GM19452 (cell line): Measurements from ENCODE around the gene EPHX1.

Experiments used
- ATAC-seq: cut with Tn5 transposase; IDR thresholded peaks from one replicate; pipeline ENCODE4 v1.9.1; 2021; ENCODE audit not compliant: unreplicated experiment

The EPHX1 gene

DNA sequence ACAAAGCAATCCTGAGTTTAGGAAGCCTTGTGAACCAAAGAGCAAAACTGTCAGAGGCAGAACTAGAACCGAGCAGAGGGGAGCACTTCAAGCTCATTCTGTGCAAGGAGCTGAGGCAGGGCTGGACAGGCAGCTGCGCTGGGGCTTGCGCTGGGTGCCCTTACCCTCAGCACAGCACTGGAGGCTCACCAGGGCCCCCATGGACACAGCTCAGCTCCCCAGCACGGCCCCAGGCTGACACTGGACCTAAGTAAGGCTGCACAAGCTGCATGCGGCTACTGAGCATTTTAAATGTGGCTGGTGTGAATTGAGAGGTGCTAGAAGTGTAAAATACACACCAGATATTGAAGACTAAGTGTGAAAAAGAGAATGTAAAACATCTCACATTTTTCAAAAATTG, 50.2 kb downstream of the EPHX1 start:
- ATAC-seq: no peak

- no peak for ATAC-seq
These were observed 51.0 kb downstream of the EPHX1 start for GRCh38 chr1:225860876-225861441.

GRCh38 chr1:225861834-225862580, 52.1 kb downstream of the EPHX1 start:
- no peak for ATAC-seq

DNA sequence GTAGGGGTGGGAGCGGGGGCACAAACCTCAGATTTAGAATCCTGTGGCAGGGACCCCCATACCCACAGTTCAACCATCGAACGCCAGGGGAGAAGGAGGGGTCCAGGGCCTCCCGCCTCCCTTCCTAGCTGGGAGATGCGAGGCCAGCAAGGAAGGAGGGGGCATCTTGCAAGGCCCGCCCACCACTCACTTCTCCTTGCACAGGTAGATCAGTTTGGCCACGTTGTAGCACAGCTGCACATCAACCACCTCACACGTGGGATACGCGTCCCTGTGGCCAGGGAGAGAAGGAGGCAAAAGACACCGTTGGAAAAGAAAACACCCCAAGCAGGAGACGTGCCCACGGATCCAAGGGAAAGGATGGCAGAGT, 52.6 kb downstream of the EPHX1 start:
- no peak for ATAC-seq

- ATAC-seq: no peak
These were observed 53.2 kb downstream of the EPHX1 start for GRCh38 chr1:225863167-225863566.

DNA sequence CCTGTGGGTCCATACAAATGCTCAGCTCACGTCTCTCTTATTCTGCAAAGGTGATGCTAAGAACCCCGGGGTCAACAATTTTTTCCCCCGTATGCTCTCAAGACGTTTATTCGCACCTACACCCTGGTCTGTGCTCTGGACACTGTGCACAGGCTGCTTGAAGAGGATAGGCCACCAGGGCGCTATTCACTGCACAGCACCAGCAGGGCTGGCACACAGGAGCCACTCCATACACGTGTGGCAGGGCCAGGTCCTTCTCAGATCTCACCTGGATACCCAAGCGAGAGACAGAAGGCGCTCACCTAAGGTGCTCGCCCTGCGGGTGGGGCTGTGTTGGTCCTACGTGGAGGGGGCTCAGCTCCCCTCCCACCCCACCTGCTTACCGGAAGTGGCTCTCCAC, 55.6 kb downstream of the EPHX1 start:
- no peak for ATAC-seq

GRCh38 chr1:225866061-225866837, 56.3 kb downstream of the EPHX1 start:
- ATAC-seq: no peak

DNA sequence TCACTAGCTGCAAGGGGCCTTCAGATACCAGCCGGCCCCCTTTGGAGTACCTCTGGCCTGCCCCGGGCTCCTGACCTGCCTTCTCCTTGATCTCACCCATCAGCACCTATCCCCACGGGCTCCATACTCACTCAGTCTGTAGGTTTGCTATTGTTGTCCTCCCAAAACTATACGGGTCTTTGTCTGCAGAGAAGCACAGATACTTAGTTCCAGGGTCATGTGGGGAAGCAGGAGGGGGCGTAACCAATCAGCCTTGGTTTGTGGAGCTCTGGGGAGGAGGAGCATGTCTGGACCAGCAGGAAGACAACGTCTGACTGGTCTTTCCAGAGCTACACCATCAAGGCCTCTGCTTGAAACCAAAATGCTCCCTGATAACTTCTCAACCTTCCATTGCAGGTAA, 57.1 kb downstream of the EPHX1 start:
- no peak for ATAC-seq

DNA sequence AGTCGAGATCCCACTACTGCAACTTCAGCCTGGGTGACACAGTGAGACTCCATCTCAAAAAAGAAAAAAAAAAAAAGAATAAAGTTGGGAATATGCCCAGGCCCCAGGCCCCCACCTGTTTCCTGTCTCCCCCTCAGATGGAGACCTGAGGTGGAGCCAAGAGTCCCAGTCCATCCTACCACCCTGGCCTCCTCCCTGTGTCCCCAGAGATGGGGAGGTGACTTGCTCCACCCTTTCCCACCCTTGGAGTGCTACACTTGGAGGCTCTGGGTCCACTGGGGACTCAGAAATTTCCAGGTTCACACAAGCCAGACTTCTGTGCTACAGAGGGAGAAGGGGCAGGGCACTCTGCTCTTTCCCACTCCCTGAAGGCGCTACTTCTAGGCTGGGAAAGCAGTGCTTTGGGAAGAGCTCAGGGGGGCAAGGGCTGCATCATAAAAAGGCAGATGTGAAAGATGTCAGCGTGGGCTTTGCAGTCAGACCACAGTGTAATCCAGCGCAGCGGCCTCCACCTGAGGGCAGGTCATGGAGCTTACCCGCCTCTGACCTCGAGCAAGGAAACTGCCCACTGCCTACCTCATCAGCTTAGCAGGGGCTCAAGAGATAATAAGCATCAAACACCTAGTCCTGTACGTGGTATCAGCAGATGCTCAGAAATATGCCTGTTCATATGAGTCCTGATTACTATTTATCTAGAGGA, 58.9 kb downstream of the EPHX1 start:
- ATAC-seq: no peak

DNA sequence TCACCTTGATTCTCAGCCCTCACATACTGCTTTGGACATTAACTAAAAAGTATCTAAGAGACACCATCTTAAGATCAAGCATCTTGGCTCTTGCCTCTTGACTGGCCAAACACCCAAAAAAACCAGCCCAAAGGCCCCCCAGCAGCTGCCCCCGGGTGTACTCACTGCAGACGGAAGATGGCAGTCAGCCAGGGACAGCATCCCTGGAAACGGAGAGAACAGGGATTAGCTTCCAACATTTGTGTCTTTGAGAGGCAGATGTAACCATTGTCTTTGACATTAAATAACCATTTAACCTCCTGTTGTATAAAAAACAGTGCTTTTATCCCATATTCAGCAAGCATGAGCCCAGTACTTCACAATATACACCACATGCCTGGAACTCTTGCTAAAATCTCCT, 61.0 kb downstream of the EPHX1 start:
- ATAC-seq: no peak

DNA sequence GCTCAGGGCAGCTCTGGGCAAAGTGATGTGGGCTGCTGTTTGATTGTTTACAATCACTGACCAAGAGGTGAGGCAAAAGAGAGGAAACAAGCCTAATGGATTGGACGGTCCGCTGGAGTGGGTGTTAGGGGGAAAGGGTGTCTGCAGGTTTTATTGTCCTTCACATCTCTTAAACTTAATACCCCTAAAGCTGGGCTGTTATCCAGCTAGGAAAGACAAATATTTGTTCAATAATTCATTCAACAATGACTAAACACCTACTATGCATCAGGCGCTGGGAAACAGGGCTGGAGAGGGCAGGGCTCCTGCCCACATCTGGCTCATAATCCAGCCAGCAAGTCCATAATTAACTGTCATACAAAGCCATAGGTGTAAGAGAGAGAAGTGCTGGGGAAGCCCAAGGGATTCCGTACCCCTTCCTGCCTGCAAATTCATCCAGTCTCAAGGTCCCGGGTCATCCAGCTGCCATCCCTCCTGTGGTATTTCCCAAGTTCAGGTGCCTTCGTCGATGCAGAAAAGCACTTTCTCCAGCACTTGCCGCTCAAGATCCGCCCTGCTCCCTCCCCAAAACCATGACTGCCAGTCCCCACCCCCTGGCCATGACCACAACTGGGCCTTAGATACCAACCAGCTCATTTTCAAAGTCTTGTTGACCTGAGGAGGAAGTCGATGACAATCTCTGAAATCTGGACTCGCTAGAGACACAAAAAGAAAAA, 61.6 kb downstream of the EPHX1 start:
- ATAC-seq: no peak

- no peak for ATAC-seq
These were observed 62.1 kb downstream of the EPHX1 start for GRCh38 chr1:225872075-225872430.

DNA sequence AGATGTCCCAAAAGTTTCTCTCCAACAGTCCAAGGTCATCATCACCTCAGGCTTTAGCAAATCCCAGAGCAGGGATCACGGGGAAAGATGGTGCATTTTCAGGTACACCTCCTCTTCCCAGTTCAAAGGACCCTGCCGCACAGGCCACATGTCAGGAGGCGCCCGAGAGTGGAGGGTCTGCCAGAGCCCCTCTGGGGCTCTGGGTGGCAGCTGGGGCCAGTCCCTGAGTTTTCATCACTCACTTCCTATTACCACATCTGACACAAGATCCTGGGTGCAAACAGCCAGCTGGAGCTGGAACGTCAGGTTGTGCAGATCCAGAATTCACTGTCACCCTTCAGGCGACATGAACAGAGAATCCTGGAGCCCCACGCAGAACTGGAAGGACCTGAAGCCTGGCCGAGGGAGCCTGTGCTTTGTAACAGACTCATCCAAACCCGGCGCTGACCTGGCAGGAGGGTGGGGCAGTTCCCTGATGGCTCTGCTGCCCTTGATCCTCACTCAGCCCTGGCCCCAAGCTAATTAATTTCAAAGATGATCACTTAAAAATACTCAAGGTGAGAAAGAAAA, 63.4 kb downstream of the EPHX1 start:
- no peak for ATAC-seq

DNA sequence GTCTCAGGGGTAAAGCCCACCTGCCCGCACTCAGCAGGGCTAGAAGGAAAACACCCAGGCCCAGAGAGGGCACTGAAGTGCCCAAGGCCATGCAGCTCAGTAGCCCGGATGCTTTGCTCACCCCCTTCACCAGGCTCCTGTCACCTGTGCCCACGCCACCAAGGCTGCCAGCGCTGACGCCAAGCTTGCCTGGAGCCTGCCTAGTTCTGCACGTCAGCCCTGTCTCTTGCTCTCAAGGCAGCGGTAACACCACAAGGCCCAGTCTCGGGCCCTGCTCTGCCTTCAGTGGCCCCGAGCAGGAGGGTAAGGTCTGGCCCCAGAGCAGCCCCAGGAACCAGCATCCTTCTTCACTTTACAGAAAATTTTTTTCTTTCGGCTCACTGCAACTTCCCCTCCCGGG, 64.5 kb downstream of the EPHX1 start:
- no peak for ATAC-seq

- ATAC-seq: no peak
These were observed 65.3 kb downstream of the EPHX1 start for GRCh38 chr1:225875044-225875815.

GRCh38 chr1:225876900-225877510, 67.1 kb downstream of the EPHX1 start:
- no peak for ATAC-seq

DNA sequence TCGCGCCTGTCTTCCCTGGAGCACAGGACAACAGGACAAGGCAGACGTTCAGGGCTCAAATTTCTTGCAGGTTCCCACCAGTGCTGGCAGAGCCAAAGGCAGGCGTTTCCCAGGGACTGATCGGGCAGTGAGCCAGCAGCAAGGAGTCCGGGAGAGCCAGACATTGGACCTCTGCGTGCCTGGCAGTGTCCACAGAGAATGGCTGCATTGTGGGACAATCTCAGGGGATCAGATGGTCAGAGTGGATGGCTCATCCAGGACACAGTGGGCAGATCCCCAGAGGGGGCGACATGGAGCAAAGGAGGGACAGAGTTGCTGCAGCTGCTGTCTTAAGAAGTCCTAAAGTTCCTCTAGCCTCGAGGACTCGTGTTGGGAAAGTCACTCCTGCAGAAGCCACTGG, 67.7 kb downstream of the EPHX1 start:
- ATAC-seq: no peak

GRCh38 chr1:225878282-225878681, 68.4 kb downstream of the EPHX1 start:
- ATAC-seq: no peak

GRCh38 chr1:225879521-225880221, 69.7 kb downstream of the EPHX1 start:
- ATAC-seq: no peak
